HepG2 (cell line): Measurements from ENCODE around the gene KRTAP10-6. TPM values are rescaled to one million over a fixed set of nuclear protein-coding genes. Genes with fewer than 3 reads are reported as not detected.

Source experiments
- ATAC-seq: fragments of 200-7000 bp; cut with Tn5 transposase; 3 replicates; pipeline ENCODE4 v1.9.1; 2020; ENCODE audit warnings: mild to moderate bottlenecking, moderate library complexity
- BruUV-seq: library from RNA; stranded (reverse); fragments of 400-500 nt; replicated peaks from 2 replicates; lab custom pipeline; 2021; lab: Mats Ljungman, UMichigan
- CTCF ChIA-PET: fragments of 300-600 bp; formaldehyde crosslinking; extraction: SDS; loops from one replicate; lab custom pipeline; 2021; ENCODE audit warnings: low total read pairs, inconsistent platforms, low intra/inter-chr PET ratio; lab: Yijun Ruan, JAX
- POLR2A ChIA-PET: fragments of 350-600 bp; sonication (Branson Sonifier 250); formaldehyde crosslinking; loops from one replicate; lab custom pipeline; 2020; ENCODE audit warnings: antibody characterized with exemption, inconsistent platforms; lab: Yijun Ruan, JAX
- DNase-seq: peaks from one replicate; pipeline ENCODE4 v3.0.0-alpha.2; 2015; ENCODE audit warnings: low spot score
- FAIRE-seq: peaks from 3 replicates; lab custom pipeline; 2011; peaks lifted over from hg19 to GRCh38; lab: Jason Lieb, UNC
- H2AFZ ChIP-seq: one replicate; pipeline ENCODE4 v1.6.1; 2011; ENCODE audit warnings: low read length, inconsistent platforms
- H3K27ac ChIP-seq: fragments of 300-600 bp; 3 replicates; pipeline ENCODE4 v1.8.0; 2011; ENCODE audit warnings: mixed run types, mild to moderate bottlenecking, mixed read lengths, low read length, inconsistent platforms; ENCODE audit not compliant: insufficient read depth; ENCODE audit errors: extremely low read length
- H3K27me3 ChIP-seq, 2 experiments: fragments of 200-600 bp in 1 of 2; 2 replicates in 1 of 2; 3 replicates in 1 of 2; pipeline versions ENCODE4 v1.6.0 to v1.8.0; 2011; ENCODE audit warnings: low read length in 2 of 2, mild to moderate bottlenecking in 2 of 2, moderate library complexity in 2 of 2, inconsistent platforms in 1 of 2; ENCODE audit not compliant: insufficient read depth in 2 of 2, control insufficient read depth in 1 of 2
- H3K36me3 ChIP-seq, 2 experiments: fragments of 200-600 bp in 1 of 2; replicated peaks in 1 of 2; 2 replicates in 1 of 2; 3 replicates in 1 of 2; pipeline versions ENCODE4 v1.5.1 to v1.8.0; 2011; ENCODE audit warnings: low read length in 2 of 2, inconsistent platforms in 1 of 2; ENCODE audit not compliant: insufficient read depth in 2 of 2, control insufficient read depth in 1 of 2
- H3K4me1 ChIP-seq: 2 replicates; pipeline ENCODE4 v1.5.1; 2012; ENCODE audit warnings: low read length, inconsistent platforms; ENCODE audit not compliant: insufficient read depth
- H3K4me2 ChIP-seq: 2 replicates; pipeline ENCODE4 v1.6.0; 2011; ENCODE audit warnings: low read depth, low read length, inconsistent platforms
- H3K4me3 ChIP-seq, 3 experiments: fragments of 200-600 bp in 1 of 3; sonication (generic), shearing (Covaris generic) in 1 of 3; replicated peaks in 1 of 3; 2 replicates each; pipeline ENCODE4 v1.5.1; 2011 to 2016; ENCODE audit warnings: low read length in 3 of 3, inconsistent platforms in 2 of 3, low read depth in 2 of 3, mild to moderate bottlenecking in 2 of 3, control low read depth in 1 of 3, mixed read lengths in 1 of 3; ENCODE audit not compliant: insufficient read depth in 1 of 3
- H3K79me2 ChIP-seq: one replicate; pipeline ENCODE4 v1.6.1; 2011; ENCODE audit warnings: low read length, inconsistent platforms; ENCODE audit not compliant: insufficient read depth
- H3K9ac ChIP-seq: 2 replicates; pipeline ENCODE4 v1.6.0; 2011; ENCODE audit warnings: mild to moderate bottlenecking, low read depth, low read length, inconsistent platforms; ENCODE audit not compliant: insufficient read depth
- H3K9me3 ChIP-seq: 2 replicates; pipeline ENCODE4 v1.5.1; 2012; ENCODE audit warnings: mild to moderate bottlenecking, low read length
- H4K20me1 ChIP-seq: 2 replicates; pipeline ENCODE4 v1.6.0; 2011; ENCODE audit warnings: inconsistent platforms, mild to moderate bottlenecking, low read length, moderate library complexity; ENCODE audit not compliant: insufficient read depth
- BCL6 ChIP-seq: IDR thresholded peaks from 2 replicates; pipeline ENCODE4 v1.6.1; 2016; ENCODE audit warnings: missing genetic modification reagents, missing compliant biosample characterization
- DDIT3 ChIP-seq: sonication (generic); formaldehyde crosslinking; IDR thresholded peaks from 2 replicates; pipeline ENCODE4 v1.4.0; 2020; ENCODE audit warnings: mild to moderate bottlenecking, missing genetic modification reagents
- SETDB1 ChIP-seq: sonication (generic); formaldehyde crosslinking; IDR thresholded peaks from 2 replicates; pipeline ENCODE4 v1.5.1; 2020; ENCODE audit warnings: missing genetic modification reagents, mild to moderate bottlenecking, borderline replicate concordance
- ZNF24 ChIP-seq: fragments of 450-650 bp; IDR thresholded peaks from 2 replicates; pipeline ENCODE4 v1.6.1; 2017; ENCODE audit warnings: antibody characterized with exemption, mild to moderate bottlenecking
- ZNF704 ChIP-seq: sonication (generic); formaldehyde crosslinking; IDR thresholded peaks from 2 replicates; pipeline ENCODE4 v1.8.1; 2023; ENCODE audit warnings: mild to moderate bottlenecking, inconsistent platforms, moderate library complexity, missing genetic modification reagents, borderline replicate concordance
- ZNF770 ChIP-seq: sonication (generic); formaldehyde crosslinking; IDR thresholded peaks from 2 replicates; pipeline ENCODE4 v1.5.0; 2020; ENCODE audit warnings: mild to moderate bottlenecking, missing genetic modification reagents
- ZNF878 ChIP-seq: sonication (generic); formaldehyde crosslinking; IDR thresholded peaks from 2 replicates; pipeline ENCODE4 v1.8.1; 2023; ENCODE audit warnings: mild to moderate bottlenecking, missing genetic modification reagents, moderate library complexity
- WGBS: methylation state at CpG from one replicate; pipeline ENCODE4 v1.1.6; 2017; ENCODE audit warnings: low lambda C conversion rate; 5-methylcytosine and 5-hydroxymethylcytosine counted together
- in situ Hi-C: cut with HindIII; loops from 2 replicates; pipeline ENCODE4 v1.10.0; 2017; ENCODE audit warnings: low pct_unique_long_range_greater_than_20kb; ENCODE audit not compliant: extremely low pct_ligation_motif_present
- intact Hi-C: fragments of 100-400 bp; cut with micrococcal nuclease; formaldehyde crosslinking; loops from one replicate; pipeline ENCODE4 v1.10.0; 2022; ENCODE audit not compliant: unreplicated experiment
- polyA plus RNA-seq, 8 experiments: library from polyadenylated mRNA; depleted of rRNA in 3 of 8; stranded (reverse) in 7 of 8; unstranded in 1 of 8; fragments of >200 nt; fragmentation: Illumina TruSeq in 4 of 8; extraction: Trizol in 4 of 8; gene quantifications; 2 replicates each; pipeline versions ENCODE4 v1.2.1 to v1.2.3, GENCODE V29; 2011 to 2016; ENCODE audit warnings: low read depth in 4 of 8, missing spikeins in 1 of 8, mixed read lengths in 1 of 8; ENCODE audit not compliant: insufficient read depth in 1 of 8
- total RNA-seq, 5 experiments: library from RNA; depleted of rRNA; stranded (reverse); fragments of >200 nt; fragmentation: Illumina TruSeq; extraction: Trizol; gene quantifications; 2 replicates each; pipeline ENCODE4 v1.2.3, GENCODE V29; 2016; ENCODE audit warnings: low read depth in 1 of 5
- TF ChIP-seq, protein P1 (sequence below): sonication (generic); formaldehyde crosslinking; IDR thresholded peaks from 2 replicates; pipeline ENCODE4 v1.4.0; 2020; ENCODE audit warnings: missing genetic modification reagents; ENCODE audit errors: not compliant biosample characterization
- TF ChIP-seq, protein P2 (sequence below): sonication (generic); formaldehyde crosslinking; IDR thresholded peaks from 2 replicates; pipeline ENCODE4 v1.8.1; 2022; ENCODE audit warnings: mild to moderate bottlenecking, missing genetic modification reagents

The KRTAP10-6 gene
- total and polyA plus RNA-seq, 2 of the 13 experiments (the other 11 are each of a cell fraction or from before 2014, with no cell fraction given): not detected

- Histone ChIP-seq H4K20me1 (no peaks in the 10 kb centered on the region), H3K79me2 (no peaks in the 10 kb centered on the region), H2AFZ (no peak overlapping the region), H3K4me3 (no peak overlapping the region), H3K27me3 (peaks cover 1 to 2% of the 10 kb centered on the region in 2 experiments; a peak in 3 of 5 replicates), H3K4me1 (no peaks in the 10 kb centered on the region), H3K27ac (no peak overlapping the region), H3K9ac (no peak overlapping the region), H3K4me2 (no peak overlapping the region), H3K36me3 (no peaks in the 10 kb centered on the region), H3K9me3 (peaks cover 24% of the 10 kb centered on the region; the same call in 1 of the 2 replicates)
- ChIA-PET CTCF (no interaction called here), POLR2A (no interaction called here)
- intact Hi-C loops: no loop called here
- no peak for DNase-seq
- TF ChIP-seq DDIT3 (CRISPR knock-in tag) (no peak), BCL6 (no peak)
- FAIRE-seq: no peak
- in situ Hi-C loops: no loop called here
- no peak for ATAC-seq
- BruUV-seq: no TSS peak
These were observed 16.9 kb upstream of the KRTAP10-6 start for GRCh38 chr21:44609193-44609592.

GRCh38 chr21:44606495-44606894 lies 14.2 kb upstream of the KRTAP10-6 start:
- Histone ChIP-seq H3K27ac (no peak overlapping the region), H3K4me1 (no peaks in the 10 kb centered on the region), H3K27me3 (0 out of 5 replicates have a peak, but pooled peaks cover 0 to 1% of the 10 kb centered on the region in 2 experiments), H3K4me2 (no peak overlapping the region), H3K79me2 (no peaks in the 10 kb centered on the region), H3K9me3 (peaks cover 22% of the 10 kb centered on the region; the same call in 1 of the 2 replicates), H4K20me1 (no peaks in the 10 kb centered on the region), H3K9ac (no peak overlapping the region), H2AFZ (no peak overlapping the region), H3K4me3 (no peak overlapping the region), H3K36me3 (no peaks in the 10 kb centered on the region)
- DNase-seq: no peak
- intact Hi-C loops: no loop called here
- no peak for ATAC-seq
- WGBS: 38% methylated on average over 4 of the region's 4 CpGs
- POLR2A ChIA-PET: no interaction called here
- in situ Hi-C loops: no loop called here
- no TSS peak for BruUV-seq
- no peak for FAIRE-seq
- CTCF ChIA-PET: no interaction called here
- TF ChIP-seq ZNF704 (CRISPR knock-in tag): no peak
- TF ChIP-seq, protein P1, sequence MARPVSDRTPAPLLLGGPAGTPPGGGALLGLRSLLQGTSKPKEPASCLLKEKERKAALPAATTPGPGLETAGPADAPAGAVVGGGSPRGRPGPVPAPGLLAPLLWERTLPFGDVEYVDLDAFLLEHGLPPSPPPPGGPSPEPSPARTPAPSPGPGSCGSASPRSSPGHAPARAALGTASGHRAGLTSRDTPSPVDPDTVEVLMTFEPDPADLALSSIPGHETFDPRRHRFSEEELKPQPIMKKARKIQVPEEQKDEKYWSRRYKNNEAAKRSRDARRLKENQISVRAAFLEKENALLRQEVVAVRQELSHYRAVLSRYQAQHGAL: no peak
- no peak for TF ChIP-seq ZNF24
- no peak for TF ChIP-seq ZNF770 (CRISPR knock-in tag)
- TF ChIP-seq, protein P2, sequence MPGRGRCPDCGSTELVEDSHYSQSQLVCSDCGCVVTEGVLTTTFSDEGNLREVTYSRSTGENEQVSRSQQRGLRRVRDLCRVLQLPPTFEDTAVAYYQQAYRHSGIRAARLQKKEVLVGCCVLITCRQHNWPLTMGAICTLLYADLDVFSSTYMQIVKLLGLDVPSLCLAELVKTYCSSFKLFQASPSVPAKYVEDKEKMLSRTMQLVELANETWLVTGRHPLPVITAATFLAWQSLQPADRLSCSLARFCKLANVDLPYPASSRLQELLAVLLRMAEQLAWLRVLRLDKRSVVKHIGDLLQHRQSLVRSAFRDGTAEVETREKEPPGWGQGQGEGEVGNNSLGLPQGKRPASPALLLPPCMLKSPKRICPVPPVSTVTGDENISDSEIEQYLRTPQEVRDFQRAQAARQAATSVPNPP (CRISPR knock-in tag): no peak
- TF ChIP-seq ZNF878 (CRISPR knock-in tag): no peak
- no peak for TF ChIP-seq SETDB1 (CRISPR knock-in tag)
